Omental fat pad (tissue), 4 donors: ENCODE measurements around the gene CYSLTR2. TPM values are rescaled to one million over a fixed set of nuclear protein-coding genes. Genes with fewer than 3 reads are reported as not detected.
A peak's percentile ranks its signal among the peaks of the same experiment; 100 is the strongest.

Experiments
- ATAC-seq: fragments of 150-250 bp; one replicate; pipeline ENCODE4 v1.9.1; 2016; ENCODE audit warnings: mild to moderate bottlenecking, moderate library complexity; ENCODE audit not compliant: low FRiP score
- DNase-seq: peaks from one replicate; pipeline ENCODE4 v3.0.0-alpha.2; 2019; ENCODE audit warnings: low spot score
- total RNA-seq, 4 donors: library from RNA; depleted of rRNA; stranded (reverse); fragments of >200 nt; gene quantifications; one replicate each; pipeline ENCODE4 v1.1.0, GENCODE V29; 2016
- TF ChIP-seq, protein P1 (sequence below), 3 donors: fragments of 450-650 bp; IDR thresholded peaks; one replicate each; pipeline ENCODE4 v1.5.1; 2016 to 2017; ENCODE audit warnings: antibody characterized with exemption in 3 of 3, mild to moderate bottlenecking in 3 of 3, moderate library complexity in 2 of 3

Gene CYSLTR2
- total RNA-seq, 4 donors from 2014 or later, result 0.31 to 4.4 (median 2.6) TPM

DNA sequence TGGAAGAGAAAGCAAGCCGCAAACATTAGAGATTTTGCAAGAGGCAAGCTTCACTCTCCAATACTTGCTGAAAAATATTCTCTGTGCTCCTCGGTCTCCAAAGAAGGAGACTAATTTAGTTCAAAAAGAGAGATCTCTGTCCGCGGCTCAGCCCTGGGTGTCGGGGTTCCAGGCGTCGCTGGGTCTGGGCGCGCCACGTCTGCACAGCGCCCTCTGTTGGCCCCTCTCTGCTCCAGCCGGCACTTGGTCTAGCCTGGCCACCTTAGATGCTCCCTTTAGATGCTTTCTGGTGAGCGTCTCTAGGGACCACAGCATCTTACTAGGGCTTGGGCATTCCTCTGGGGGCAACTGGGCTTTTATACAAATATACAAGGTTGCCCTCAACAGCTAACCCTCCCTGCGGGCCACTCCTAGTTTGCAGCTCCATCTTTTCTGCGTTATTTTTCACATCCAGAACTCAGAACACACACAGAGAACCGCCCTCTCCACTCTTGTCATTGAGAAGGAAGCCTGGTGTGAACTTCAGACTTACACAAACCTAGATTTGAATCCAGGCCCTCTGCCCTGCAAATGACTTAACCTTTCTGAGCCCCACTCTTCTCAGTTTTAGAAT lies 78.3 kb downstream of the CYSLTR2 start:
- no peak for DNase-seq
- TF ChIP-seq, protein P1, sequence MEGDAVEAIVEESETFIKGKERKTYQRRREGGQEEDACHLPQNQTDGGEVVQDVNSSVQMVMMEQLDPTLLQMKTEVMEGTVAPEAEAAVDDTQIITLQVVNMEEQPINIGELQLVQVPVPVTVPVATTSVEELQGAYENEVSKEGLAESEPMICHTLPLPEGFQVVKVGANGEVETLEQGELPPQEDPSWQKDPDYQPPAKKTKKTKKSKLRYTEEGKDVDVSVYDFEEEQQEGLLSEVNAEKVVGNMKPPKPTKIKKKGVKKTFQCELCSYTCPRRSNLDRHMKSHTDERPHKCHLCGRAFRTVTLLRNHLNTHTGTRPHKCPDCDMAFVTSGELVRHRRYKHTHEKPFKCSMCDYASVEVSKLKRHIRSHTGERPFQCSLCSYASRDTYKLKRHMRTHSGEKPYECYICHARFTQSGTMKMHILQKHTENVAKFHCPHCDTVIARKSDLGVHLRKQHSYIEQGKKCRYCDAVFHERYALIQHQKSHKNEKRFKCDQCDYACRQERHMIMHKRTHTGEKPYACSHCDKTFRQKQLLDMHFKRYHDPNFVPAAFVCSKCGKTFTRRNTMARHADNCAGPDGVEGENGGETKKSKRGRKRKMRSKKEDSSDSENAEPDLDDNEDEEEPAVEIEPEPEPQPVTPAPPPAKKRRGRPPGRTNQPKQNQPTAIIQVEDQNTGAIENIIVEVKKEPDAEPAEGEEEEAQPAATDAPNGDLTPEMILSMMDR (IDR thresholded peaks at IDR 0.05), result no peak

DNA sequence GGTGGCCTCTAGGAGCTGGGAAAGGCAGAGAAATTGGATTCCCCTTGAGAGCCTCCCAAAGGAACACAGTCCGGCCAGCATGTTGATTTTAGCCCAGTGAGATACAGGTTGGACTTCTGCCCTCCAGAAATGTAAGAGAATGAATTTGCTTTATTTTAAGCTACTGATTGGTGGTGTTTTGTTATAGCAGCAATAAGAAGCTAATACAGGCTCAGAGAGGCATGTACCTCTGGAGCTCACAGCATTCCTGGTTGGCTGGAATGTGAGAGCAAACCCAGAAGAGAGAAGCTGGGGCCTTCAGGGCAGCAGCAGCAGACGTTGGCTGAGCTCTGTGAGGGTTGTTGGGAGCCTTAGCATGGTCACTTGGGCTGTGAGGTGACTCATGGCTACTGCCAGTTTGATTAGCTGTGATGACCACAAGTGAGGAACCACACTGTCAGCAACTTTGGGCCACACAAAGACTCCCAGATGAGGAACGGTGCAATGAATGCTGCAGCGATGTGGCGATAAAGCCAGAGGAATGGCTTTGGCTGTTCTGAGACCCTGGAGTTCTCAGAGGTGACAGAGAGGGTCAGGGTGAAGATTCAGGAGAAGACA lies 80.1 kb downstream of the CYSLTR2 start:
- ATAC-seq (no peak), DNase-seq (no peak)
- TF ChIP-seq, protein P1 (IDR thresholded peaks at IDR 0.05), result no peak

More for the DNA sequence above, 78.3 kb downstream of the CYSLTR2 start:
- peak; percentile 63 for ATAC-seq

DNA sequence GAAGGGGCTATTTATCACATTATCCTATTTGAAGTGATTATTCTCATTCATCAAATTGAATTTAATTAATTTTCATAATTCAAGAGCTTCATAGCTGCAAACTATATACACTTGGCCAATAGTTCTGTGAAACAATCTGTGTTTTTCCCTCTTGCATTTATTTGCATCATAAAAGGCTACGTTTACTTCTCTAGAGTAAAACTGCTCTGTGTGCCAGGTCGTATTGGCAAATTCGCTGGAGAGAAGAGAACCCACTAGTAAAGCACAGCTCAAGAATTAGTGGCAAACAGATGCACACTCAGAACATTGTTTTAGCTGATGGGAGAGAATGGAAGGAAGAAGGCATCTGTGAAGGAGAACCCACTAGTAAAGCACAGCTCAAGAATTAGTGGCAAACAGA lies 81.8 kb downstream of the CYSLTR2 start:
- no peak for DNase-seq
- TF ChIP-seq, protein P1 (IDR thresholded peaks at IDR 0.05), result no peak
- no peak for ATAC-seq

DNA sequence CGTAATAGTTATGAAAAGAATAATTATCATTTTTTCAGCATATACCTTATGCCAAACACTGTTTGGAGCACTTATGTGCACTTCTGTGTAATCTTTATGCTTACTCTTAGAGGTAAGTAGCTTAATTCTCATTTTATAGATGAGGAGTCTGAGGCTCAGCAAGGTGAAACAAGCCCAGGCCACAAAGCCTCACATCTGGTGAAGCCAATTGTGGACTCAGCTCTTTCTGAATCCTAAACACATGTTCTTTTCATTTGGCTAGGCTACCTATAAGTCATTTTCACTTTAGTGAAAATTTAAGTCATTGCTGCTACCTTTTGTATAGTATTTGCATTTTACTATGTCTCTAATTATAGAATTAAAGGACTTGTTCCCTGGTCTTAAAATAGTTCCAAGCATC lies 84.0 kb downstream of the CYSLTR2 start:
- TF ChIP-seq, protein P1 (IDR thresholded peaks at IDR 0.05), result no peak
- DNase-seq, result no peak
- ATAC-seq, result no peak

DNA sequence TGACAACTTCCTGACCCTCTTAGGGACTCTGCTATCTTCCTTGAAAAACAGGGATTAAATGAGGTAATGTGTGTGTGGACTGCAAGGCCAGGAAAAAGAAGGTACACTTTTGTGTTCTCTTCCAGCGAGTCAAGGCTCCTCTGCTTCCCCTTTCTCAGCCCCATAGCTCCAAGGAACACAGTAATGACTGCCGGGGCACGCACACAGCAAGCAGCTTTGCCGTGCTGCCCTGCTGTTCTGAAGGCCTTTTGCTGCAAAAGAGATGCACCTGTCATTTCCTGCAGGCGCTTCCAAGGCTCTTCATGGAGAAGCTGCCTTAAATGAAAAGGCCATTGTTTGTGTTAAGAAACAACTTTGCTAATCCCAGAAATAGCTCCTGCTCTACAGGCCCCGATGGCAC lies 84.6 kb downstream of the CYSLTR2 start:
- DNase-seq, result no peak
- no peak for ATAC-seq
- TF ChIP-seq, protein P1 (IDR thresholded peaks at IDR 0.05), result no peak

DNA sequence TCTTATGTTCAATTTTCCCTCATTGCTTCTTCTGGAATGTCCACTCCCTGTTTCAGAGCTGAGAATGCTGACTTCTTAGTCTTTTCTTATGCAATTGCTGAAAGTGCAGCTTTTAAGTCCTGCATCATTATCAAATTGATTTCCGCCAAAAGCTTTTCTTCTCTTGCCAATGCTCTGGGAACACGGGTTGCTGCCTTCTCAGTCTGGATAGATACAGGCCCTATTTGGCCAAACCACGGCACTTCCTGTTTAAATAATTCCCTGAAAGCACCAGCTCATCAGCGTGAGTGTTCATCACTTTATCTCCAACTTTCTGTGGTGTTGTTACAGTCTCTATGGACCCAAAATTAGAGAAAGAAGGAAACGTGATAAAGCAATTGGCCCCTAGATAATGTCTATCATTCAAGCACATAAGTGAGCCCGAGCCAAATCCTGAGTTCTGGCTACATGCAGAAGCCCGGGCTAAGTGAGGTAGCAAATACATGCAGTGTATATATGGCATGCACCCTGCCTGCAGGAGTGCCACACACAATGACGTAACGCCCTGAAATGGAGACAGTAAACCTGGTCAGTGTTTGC lies 85.7 kb downstream of the CYSLTR2 start:
- peak; percentile 89 for ATAC-seq
- TF ChIP-seq, protein P1 (IDR thresholded peaks at IDR 0.05), result no peak
- no peak for DNase-seq

DNA sequence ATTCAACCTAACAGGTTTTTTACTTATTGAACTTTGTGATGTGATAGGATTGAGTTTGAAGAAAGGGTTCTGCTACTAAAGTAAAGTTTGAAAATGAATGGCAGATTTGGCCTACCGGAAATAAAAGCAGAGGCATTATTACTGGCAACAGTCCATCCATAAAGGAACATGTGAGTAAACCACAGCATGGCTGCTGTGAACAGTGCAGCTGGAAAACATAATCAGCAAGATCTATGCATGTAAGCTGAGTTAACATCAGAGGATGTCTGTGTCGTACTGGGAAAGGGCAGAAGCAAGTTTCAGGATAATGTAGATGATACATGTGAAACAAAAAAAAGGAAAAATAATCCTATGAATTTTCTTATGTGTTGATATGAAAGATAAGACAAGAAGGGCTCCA lies 87.6 kb downstream of the CYSLTR2 start:
- ATAC-seq (no peak), DNase-seq (no peak)
- TF ChIP-seq, protein P1 (IDR thresholded peaks at IDR 0.05), result no peak
